ENCODE data around the gene IKBKG.

IKBKG gene

DNA sequence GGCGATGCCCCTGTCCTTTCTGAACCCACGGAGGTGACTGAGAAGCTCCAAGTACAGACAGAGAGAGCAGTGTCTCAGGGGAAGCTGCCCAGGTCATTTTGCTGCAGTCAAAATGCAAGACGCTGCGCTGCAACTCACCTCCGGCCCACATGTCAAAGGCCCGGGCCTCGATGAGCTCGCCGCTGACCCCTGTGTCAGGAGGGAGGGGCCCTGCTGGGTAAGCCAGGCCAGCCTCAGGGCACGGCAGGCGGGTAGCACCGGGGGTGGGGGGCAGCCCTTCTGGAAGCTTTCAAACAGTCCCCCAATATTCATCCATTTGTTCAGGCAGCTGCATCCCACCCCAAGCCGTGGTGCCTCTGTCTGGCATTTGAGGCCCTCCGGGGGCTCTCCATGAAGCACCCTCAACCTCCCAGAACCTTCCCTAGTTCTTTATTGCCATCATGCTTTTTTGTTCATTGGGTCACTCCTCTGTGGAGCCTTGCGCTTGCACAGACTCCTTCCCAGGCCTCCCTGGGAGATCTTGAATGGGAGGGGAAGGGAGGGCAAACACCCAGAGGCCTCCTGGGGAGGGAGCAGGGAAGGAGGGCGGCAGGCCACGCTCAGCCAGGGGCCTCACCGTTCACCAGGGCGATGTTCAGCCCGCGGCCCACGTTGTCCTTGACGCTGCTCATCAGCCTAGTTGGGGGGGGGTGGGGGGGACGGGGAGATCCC lies 39.6 kb upstream of the IKBKG start:
- in situ Hi-C loops (cut with HindIII; ENCODE audit: low sequenced_read_pairs) = no loop called here

DNA sequence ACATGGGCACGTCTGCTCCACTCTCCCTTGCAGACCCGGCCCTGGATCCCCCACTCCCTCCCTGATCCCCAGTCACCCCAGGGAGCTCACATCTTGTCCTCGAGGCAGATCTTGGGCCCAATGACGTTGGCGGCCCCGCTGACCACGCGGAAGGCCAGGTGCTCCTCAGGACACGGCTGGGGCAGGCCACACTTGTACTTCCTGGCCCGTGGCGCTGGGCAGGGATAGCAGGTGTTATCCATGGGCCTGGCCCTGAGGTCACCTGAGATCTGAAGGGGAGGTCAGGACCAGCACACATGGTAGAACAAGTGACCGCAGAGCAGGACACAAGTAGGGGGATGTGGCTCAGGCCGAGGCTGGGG lies 39.1 kb upstream of the IKBKG start:
- in situ Hi-C loops (cut with HindIII; ENCODE audit: low sequenced_read_pairs) = no loop called here
- H3K4me3 ChIP-seq (ENCODE audit: low read depth, low read length) = no peak overlapping the region
- DNase-seq (ENCODE audit: low read depth) = no peak
- TF ChIP-seq, protein P1, sequence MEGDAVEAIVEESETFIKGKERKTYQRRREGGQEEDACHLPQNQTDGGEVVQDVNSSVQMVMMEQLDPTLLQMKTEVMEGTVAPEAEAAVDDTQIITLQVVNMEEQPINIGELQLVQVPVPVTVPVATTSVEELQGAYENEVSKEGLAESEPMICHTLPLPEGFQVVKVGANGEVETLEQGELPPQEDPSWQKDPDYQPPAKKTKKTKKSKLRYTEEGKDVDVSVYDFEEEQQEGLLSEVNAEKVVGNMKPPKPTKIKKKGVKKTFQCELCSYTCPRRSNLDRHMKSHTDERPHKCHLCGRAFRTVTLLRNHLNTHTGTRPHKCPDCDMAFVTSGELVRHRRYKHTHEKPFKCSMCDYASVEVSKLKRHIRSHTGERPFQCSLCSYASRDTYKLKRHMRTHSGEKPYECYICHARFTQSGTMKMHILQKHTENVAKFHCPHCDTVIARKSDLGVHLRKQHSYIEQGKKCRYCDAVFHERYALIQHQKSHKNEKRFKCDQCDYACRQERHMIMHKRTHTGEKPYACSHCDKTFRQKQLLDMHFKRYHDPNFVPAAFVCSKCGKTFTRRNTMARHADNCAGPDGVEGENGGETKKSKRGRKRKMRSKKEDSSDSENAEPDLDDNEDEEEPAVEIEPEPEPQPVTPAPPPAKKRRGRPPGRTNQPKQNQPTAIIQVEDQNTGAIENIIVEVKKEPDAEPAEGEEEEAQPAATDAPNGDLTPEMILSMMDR (IDR thresholded peaks at IDR 0.05; ENCODE audit: low read depth, low read length, missing control alignments) = no peak

More for the DNA sequence above, 39.6 kb upstream of the IKBKG start:
- H3K4me3 ChIP-seq (ENCODE audit: low read depth, low read length) = no peak overlapping the region
- TF ChIP-seq, protein P1 (IDR thresholded peaks at IDR 0.05; ENCODE audit: low read depth, low read length, missing control alignments) = no peak
- DNase-seq (ENCODE audit: low read depth) = no peak

DNA sequence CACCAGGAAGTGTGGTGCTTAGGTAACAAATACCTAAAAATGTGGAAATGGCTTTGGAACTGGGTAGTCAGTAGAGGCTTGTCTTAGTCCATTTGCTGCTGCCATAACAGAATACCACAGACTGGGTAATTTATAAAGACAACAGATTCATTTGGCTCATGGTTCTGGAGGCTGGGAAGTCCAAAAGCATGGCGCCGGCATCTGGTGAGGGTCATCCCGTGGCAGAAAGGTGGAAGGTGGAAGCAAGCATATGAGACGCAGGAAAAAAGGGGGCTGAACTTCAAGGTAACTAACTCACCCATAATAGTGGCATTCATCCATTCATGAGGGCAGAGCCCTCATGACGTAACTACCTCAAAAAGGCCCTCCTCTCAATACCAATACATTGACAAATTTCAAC lies 38.0 kb upstream of the IKBKG start:
- TF ChIP-seq, protein P1 (IDR thresholded peaks at IDR 0.05; ENCODE audit: low read depth, low read length, missing control alignments) = no peak
- no peak overlapping the region for H3K4me3 ChIP-seq (ENCODE audit: low read depth, low read length)
- DNase-seq (ENCODE audit: low read depth) = no peak
- in situ Hi-C loops (cut with HindIII; ENCODE audit: low sequenced_read_pairs) = no loop called here

DNA sequence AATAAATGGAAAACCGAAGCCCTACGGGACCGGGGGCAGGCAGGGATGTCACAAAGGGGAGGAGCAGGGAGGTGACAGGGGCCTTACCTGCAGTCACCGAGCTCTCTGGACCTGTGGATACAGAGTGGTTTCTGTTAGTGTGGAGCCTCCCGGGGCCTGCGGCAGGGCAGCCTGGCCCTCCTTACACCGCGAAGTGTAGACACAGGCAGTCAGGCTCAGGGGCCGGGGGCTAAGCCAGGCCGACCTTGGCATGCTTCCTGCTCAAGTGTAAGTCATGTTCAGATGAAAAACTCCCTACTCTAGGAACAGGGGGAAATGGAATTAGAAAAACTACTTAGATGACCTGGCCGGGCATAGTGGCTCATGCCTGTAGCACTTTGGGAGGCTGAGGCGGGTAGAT lies 35.7 kb upstream of the IKBKG start:
- TF ChIP-seq, protein P1 (IDR thresholded peaks at IDR 0.05; ENCODE audit: low read depth, low read length, missing control alignments) = no peak
- no peak overlapping the region for H3K4me3 ChIP-seq (ENCODE audit: low read depth, low read length)
- DNase-seq (ENCODE audit: low read depth) = no peak
- in situ Hi-C loops (cut with HindIII; ENCODE audit: low sequenced_read_pairs) = no loop called here

DNA sequence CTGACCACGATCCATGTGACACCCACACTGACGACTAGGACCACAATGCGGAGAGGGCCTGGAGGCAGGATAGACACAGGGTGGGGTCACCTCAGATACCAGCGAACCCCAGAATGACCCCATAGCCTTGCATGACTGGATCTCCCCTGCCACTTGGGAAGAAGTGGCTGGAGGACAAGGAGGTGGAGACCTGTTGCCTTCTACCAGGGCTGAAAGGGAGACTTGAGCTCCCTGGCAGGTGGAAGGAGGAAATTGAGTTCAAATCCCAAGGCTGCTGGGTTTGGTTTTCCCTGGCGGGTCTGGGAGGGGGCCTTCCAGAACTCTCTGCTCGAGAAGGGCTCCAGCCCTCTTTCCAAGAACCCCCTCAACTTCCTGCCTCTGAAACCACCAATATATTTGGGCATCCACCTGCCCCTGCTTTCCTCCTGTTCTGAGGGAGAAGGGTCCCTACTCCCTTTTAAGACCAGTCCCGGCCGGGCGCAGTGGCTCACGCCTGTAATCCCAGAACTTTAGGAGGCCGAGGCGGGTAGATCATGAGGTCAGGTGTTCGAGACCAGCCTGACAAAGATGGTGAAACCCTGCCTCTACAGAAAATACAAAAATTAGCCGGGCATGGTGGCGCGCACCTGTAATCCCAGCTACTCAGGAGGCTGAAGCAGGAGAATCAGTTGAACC lies 34.4 kb upstream of the IKBKG start:
- TF ChIP-seq, protein P1 (IDR thresholded peaks at IDR 0.05; ENCODE audit: low read depth, low read length, missing control alignments) = no peak
- H3K4me3 ChIP-seq (ENCODE audit: low read depth, low read length) = no peak overlapping the region
- no peak for DNase-seq (ENCODE audit: low read depth)
- in situ Hi-C loops (cut with HindIII; ENCODE audit: low sequenced_read_pairs) = no loop called here

DNA sequence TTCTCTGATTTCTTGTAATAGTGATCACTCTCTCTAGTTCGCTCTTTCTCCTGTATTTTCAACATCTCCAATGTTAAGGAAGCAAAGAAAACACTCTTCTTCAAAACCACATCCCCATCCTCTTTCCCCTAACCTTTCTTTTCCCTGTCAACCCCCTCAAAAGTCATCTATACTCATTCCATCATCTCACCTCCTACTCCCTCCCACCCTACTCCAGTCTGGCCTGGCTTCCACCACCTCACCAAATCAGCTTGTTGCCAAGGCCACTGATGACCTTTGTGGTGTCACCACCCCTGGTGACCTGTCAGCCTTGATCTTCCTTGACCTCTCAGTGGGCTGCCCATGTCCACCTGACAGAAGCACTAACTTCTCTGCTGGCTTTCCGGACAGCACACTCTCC lies 33.7 kb upstream of the IKBKG start:
- in situ Hi-C loops (cut with HindIII; ENCODE audit: low sequenced_read_pairs) = no loop called here
- DNase-seq (ENCODE audit: low read depth) = no peak
- no peak overlapping the region for H3K4me3 ChIP-seq (ENCODE audit: low read depth, low read length)
- TF ChIP-seq, protein P1 (IDR thresholded peaks at IDR 0.05; ENCODE audit: low read depth, low read length, missing control alignments) = no peak

Data from astrocyte of the cerebellum (primary cell).